NT2/D1 (cell line): ENCODE results near the gene EXOC7.
"Not testable (repeated sequence)": the region's sequence is repeated elsewhere in the genome, so short reads cannot be mapped to it uniquely, and the experiment has no call there.

Source experiments
- DNase-seq: peaks from one replicate; pipeline ENCODE4 v3.0.0-alpha.2; 2011; ENCODE audit warnings: low read depth, low spot score
- H3K27me3 ChIP-seq: 2 replicates; pipeline ENCODE4 v1.6.0; 2011; ENCODE audit warnings: mild to moderate bottlenecking; ENCODE audit not compliant: insufficient read length, insufficient read depth
- H3K36me3 ChIP-seq: 2 replicates; pipeline ENCODE4 v1.6.1; 2011; ENCODE audit warnings: mild to moderate bottlenecking, low read length, mixed read lengths; ENCODE audit not compliant: insufficient read depth, insufficient read length
- H3K4me1 ChIP-seq: 2 replicates; pipeline ENCODE4 v1.5.1; 2011; ENCODE audit not compliant: insufficient read depth, insufficient read length
- H3K4me3 ChIP-seq: 2 replicates; pipeline ENCODE4 v1.5.1; 2011; ENCODE audit warnings: low read depth; ENCODE audit not compliant: insufficient read length
- H3K9ac ChIP-seq: 2 replicates; pipeline ENCODE4 v1.6.0; 2011; ENCODE audit warnings: low read depth; ENCODE audit not compliant: insufficient read length
- H3K9me3 ChIP-seq: 2 replicates; pipeline ENCODE4 v1.5.1; 2011; ENCODE audit warnings: mild to moderate bottlenecking, low read length; ENCODE audit not compliant: insufficient read depth
- SUZ12 ChIP-seq: IDR thresholded peaks from 2 replicates; pipeline ENCODE4 v1.6.1; 2011; ENCODE audit not compliant: insufficient read length, insufficient read depth; ENCODE audit errors: extremely low read depth
- YY1 ChIP-seq: IDR thresholded peaks from 2 replicates; pipeline ENCODE4 v1.6.1; 2011; ENCODE audit not compliant: insufficient read length, insufficient read depth
- ZNF274 ChIP-seq: IDR thresholded peaks from 2 replicates; pipeline ENCODE4 v1.6.1; 2011; ENCODE audit warnings: mild to moderate bottlenecking, low read depth, low read length

The EXOC7 gene

GRCh38 chr17:76080768-76081287 lies 22.8 kb downstream of the EXOC7 start:
- no peak for TF ChIP-seq SUZ12
- no peak for TF ChIP-seq ZNF274
- no peak for TF ChIP-seq YY1
- Histone ChIP-seq H3K9me3 (no peaks in the 10 kb centered on the region), H3K4me3 (no peak overlapping the region), H3K4me1 (peaks cover 43% of the 10 kb centered on the region), H3K27me3 (peaks cover 15% of the 10 kb centered on the region), H3K9ac (peak overlapping the region; percentile 79), H3K36me3 (peaks cover 45% of the 10 kb centered on the region)
- DNase-seq, result no peak

- peaks cover 47% of the 10 kb centered on the region for H3K4me1 ChIP-seq
- H3K9ac ChIP-seq, result peak overlapping the region; percentile 79
- DNase-seq, result no peak
- no peaks in the 10 kb centered on the region for H3K9me3 ChIP-seq
- H3K4me3 ChIP-seq, result peak overlapping the region; percentile 10
- no peak for TF ChIP-seq YY1
- no peak for TF ChIP-seq SUZ12
- TF ChIP-seq ZNF274, result no peak
- H3K27me3 ChIP-seq, result peaks cover 21% of the 10 kb centered on the region
- peaks cover 39% of the 10 kb centered on the region for H3K36me3 ChIP-seq
These were observed 23.4 kb downstream of the EXOC7 start for GRCh38 chr17:76079956-76080767.

DNA sequence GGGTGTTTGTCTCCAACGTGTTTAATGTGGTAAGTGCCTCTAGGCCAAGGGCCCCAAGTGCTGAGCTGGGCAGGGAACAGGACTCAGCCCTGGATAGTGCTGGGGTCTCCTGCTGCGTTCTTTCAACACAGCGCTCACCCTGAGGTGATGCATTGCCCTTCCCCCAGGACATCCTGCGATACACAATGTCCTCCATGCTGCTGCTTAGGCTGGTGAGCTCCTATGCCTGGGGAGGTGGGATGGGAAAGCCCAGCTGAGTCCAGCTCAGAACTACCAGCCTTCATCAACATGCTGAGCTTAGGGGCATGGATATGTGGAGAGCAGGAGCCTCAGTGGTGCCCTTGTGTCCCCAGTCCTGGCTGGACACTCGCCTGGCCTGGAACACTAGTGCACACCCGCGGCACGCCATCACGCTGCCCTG lies 24.0 kb downstream of the EXOC7 start:
- Histone ChIP-seq H3K9ac (peak overlapping the region; percentile 79), H3K4me3 (peak overlapping the region; percentile 10), H3K27me3 (peaks cover 28% of the 10 kb centered on the region), H3K36me3 (peaks cover 33% of the 10 kb centered on the region), H3K4me1 (peaks cover 51% of the 10 kb centered on the region), H3K9me3 (no peaks in the 10 kb centered on the region)
- TF ChIP-seq SUZ12, result no peak
- TF ChIP-seq ZNF274, result no peak
- no peak for TF ChIP-seq YY1
- DNase-seq, result no peak

- Histone ChIP-seq H3K36me3 (peaks cover 27% of the 10 kb centered on the region), H3K9me3 (no peaks in the 10 kb centered on the region), H3K9ac (peak within 1 kb of the TSS; percentile 79), H3K4me3 (peak within 1 kb of the TSS; percentile 10), H3K4me1 (peaks cover 49% of the 10 kb centered on the region), H3K27me3 (peaks cover 33% of the 10 kb centered on the region)
- DNase-seq, result no peak
- TF ChIP-seq ZNF274 (no peak), YY1 (no peak), SUZ12 (no peak)
These were observed 24.6 kb downstream of the EXOC7 start, which contains the start of gene ZACN for GRCh38 chr17:76078860-76079534. Gene ZACN (plus strand): TSS chr17:76079182. CDS start chr17:76079265, 83 bp downstream.

DNA sequence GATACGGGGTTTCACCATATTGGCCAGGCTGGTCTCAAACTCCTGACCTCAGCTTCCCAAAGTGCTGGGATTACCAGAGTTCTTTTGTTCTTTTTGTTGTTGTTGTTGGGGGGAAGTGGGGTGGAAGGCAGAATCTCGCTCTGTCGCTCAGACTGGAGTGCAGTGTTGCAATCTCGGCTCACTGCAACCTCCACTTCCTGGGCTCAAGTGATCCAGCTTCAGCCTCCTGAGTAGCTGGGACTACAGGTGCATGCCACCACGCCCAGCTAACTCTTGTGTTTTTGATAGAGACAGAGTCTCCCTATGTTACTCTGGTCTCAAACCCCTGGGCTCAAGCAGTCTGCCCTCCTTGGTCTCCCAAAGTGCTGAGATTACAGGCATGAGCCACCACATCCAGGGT lies 25.2 kb downstream of the EXOC7 start:
- DNase-seq, H3K9me3 ChIP-seq, H3K4me3 ChIP-seq, H3K9ac ChIP-seq: not testable (repeated sequence)
- Histone ChIP-seq H3K36me3 (peaks cover 21% of the 10 kb centered on the region), H3K27me3 (peaks cover 39% of the 10 kb centered on the region), H3K4me1 (peaks cover 46% of the 10 kb centered on the region)

- Histone ChIP-seq H3K27me3 (peaks cover 45% of the 10 kb centered on the region), H3K36me3 (peaks cover 14% of the 10 kb centered on the region), H3K4me3 (no peak overlapping the region), H3K9me3 (no peaks in the 10 kb centered on the region), H3K9ac (peak overlapping the region; percentile 12), H3K4me1 (peaks cover 39% of the 10 kb centered on the region)
- no peak for TF ChIP-seq SUZ12
- DNase-seq, result no peak
These were observed 25.9 kb downstream of the EXOC7 start for GRCh38 chr17:76077584-76078110.
